ENCODE results near the gene ZRANB3.

GRCh38 chr2:135218426-135218825, 312.6 kb downstream of the ZRANB3 start:
- TF ChIP-seq, protein P1, sequence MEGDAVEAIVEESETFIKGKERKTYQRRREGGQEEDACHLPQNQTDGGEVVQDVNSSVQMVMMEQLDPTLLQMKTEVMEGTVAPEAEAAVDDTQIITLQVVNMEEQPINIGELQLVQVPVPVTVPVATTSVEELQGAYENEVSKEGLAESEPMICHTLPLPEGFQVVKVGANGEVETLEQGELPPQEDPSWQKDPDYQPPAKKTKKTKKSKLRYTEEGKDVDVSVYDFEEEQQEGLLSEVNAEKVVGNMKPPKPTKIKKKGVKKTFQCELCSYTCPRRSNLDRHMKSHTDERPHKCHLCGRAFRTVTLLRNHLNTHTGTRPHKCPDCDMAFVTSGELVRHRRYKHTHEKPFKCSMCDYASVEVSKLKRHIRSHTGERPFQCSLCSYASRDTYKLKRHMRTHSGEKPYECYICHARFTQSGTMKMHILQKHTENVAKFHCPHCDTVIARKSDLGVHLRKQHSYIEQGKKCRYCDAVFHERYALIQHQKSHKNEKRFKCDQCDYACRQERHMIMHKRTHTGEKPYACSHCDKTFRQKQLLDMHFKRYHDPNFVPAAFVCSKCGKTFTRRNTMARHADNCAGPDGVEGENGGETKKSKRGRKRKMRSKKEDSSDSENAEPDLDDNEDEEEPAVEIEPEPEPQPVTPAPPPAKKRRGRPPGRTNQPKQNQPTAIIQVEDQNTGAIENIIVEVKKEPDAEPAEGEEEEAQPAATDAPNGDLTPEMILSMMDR (IDR thresholded peaks at IDR 0.05; ENCODE audit: low read depth, low read length, missing input control) = no peak
- TF ChIP-seq, protein P2, sequence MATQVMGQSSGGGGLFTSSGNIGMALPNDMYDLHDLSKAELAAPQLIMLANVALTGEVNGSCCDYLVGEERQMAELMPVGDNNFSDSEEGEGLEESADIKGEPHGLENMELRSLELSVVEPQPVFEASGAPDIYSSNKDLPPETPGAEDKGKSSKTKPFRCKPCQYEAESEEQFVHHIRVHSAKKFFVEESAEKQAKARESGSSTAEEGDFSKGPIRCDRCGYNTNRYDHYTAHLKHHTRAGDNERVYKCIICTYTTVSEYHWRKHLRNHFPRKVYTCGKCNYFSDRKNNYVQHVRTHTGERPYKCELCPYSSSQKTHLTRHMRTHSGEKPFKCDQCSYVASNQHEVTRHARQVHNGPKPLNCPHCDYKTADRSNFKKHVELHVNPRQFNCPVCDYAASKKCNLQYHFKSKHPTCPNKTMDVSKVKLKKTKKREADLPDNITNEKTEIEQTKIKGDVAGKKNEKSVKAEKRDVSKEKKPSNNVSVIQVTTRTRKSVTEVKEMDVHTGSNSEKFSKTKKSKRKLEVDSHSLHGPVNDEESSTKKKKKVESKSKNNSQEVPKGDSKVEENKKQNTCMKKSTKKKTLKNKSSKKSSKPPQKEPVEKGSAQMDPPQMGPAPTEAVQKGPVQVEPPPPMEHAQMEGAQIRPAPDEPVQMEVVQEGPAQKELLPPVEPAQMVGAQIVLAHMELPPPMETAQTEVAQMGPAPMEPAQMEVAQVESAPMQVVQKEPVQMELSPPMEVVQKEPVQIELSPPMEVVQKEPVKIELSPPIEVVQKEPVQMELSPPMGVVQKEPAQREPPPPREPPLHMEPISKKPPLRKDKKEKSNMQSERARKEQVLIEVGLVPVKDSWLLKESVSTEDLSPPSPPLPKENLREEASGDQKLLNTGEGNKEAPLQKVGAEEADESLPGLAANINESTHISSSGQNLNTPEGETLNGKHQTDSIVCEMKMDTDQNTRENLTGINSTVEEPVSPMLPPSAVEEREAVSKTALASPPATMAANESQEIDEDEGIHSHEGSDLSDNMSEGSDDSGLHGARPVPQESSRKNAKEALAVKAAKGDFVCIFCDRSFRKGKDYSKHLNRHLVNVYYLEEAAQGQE (IDR thresholded peaks at IDR 0.05) = no peak
- no peak for TF ChIP-seq SP1 (IDR thresholded peaks at IDR 0.05)
- TF ChIP-seq RAD21 (IDR thresholded peaks at IDR 0.05) = no peak
- TF ChIP-seq JUND (IDR thresholded peaks at IDR 0.05) = no peak
- TF ChIP-seq, protein P3, sequence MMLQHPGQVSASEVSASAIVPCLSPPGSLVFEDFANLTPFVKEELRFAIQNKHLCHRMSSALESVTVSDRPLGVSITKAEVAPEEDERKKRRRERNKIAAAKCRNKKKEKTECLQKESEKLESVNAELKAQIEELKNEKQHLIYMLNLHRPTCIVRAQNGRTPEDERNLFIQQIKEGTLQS (IDR thresholded peaks at IDR 0.05) = no peak
- TF ChIP-seq YY1 (IDR thresholded peaks at IDR 0.05) = no peak
- no peak for TF ChIP-seq TAF1 (conservative IDR thresholded peaks at IDR 0.05)
- TF ChIP-seq, protein P4, sequence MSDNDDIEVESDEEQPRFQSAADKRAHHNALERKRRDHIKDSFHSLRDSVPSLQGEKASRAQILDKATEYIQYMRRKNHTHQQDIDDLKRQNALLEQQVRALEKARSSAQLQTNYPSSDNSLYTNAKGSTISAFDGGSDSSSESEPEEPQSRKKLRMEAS (IDR thresholded peaks at IDR 0.05) = no peak
- TF ChIP-seq ZBTB33 (IDR thresholded peaks at IDR 0.05) = no peak
- TF ChIP-seq EGR1 (IDR thresholded peaks at IDR 0.05; ENCODE audit: low read depth in 2 of 2) = no peak
- TF ChIP-seq HNF4A (conservative IDR thresholded peaks at IDR 0.05) = no peak
- no peak for TF ChIP-seq GABPA (IDR thresholded peaks at IDR 0.05 in 1 of 2, conservative IDR thresholded peaks at IDR 0.05 in 1 of 2)

All from liver (tissue), 3 donors.